PC-3 (cell line): Measurements from ENCODE around the gene CRIM1. TPM values are rescaled to one million over a fixed set of nuclear protein-coding genes. Genes with fewer than 3 reads are reported as not detected.

Experiments
- ATAC-seq: fragments of 200-7000 bp; cut with Tn5 transposase; 2 replicates; pipeline ENCODE4 v1.9.1; 2020; ENCODE audit warnings: mild to moderate bottlenecking, moderate library complexity
- BruUV-seq: library from RNA; stranded (reverse); fragments of 400-500 nt; replicated peaks from 2 replicates; lab custom pipeline; 2021; lab: Mats Ljungman, UMichigan
- CTCF ChIA-PET: fragments of 300-600 bp; sonication (Branson Sonifier 250); formaldehyde crosslinking; loops from one replicate; lab custom pipeline; 2022; ENCODE audit warnings: antibody characterized with exemption; lab: Charles Lee
- POLR2A ChIA-PET: fragments of 300-600 bp; sonication (Branson Sonifier 250); formaldehyde crosslinking; loops from one replicate; lab custom pipeline; 2022; ENCODE audit warnings: antibody characterized with exemption; ENCODE audit not compliant: unreplicated experiment; lab: Charles Lee
- DNase-seq: peaks from one replicate; pipeline ENCODE4 v3.0.0-alpha.2; 2015
- H2AFZ ChIP-seq: fragments of 300-600 bp; sonication (generic); 2 replicates; pipeline ENCODE4 v1.6.0; 2016; ENCODE audit warnings: antibody characterized with exemption, low read length
- H3F3A ChIP-seq: fragments of 300-600 bp; sonication (generic); one replicate; pipeline ENCODE4 v1.6.0; 2017; ENCODE audit warnings: antibody characterized with exemption, low read length, control low read depth, mild to moderate bottlenecking; ENCODE audit not compliant: unreplicated experiment
- H3K27ac ChIP-seq: fragments of 300-600 bp; sonication (generic); 2 replicates; pipeline ENCODE4 v1.5.1; 2016; ENCODE audit warnings: mild to moderate bottlenecking, low read length
- H3K27me3 ChIP-seq: fragments of 300-600 bp; sonication (generic); 2 replicates; pipeline ENCODE4 v1.6.1; 2016; ENCODE audit warnings: low read length, mixed read lengths
- H3K36me3 ChIP-seq: fragments of 300-600 bp; sonication (generic); 2 replicates; pipeline ENCODE4 v1.6.1; 2016; ENCODE audit warnings: low read depth, mixed run types, low read length, mixed read lengths
- H3K4me1 ChIP-seq: fragments of 300-600 bp; sonication (generic); 2 replicates; pipeline ENCODE4 v1.5.1; 2016; ENCODE audit warnings: low read length; ENCODE audit not compliant: insufficient read depth
- H3K4me2 ChIP-seq: fragments of 300-600 bp; sonication (generic); 2 replicates; pipeline ENCODE4 v1.6.0; 2016; ENCODE audit warnings: low read length
- H3K4me3 ChIP-seq: fragments of 300-600 bp; sonication (generic); 2 replicates; pipeline ENCODE4 v1.5.1; 2016; ENCODE audit warnings: mild to moderate bottlenecking, low read length, mixed read lengths
- H3K79me2 ChIP-seq: fragments of 300-600 bp; sonication (generic); 2 replicates; pipeline ENCODE4 v1.6.1; 2017; ENCODE audit warnings: low read length, mixed read lengths
- H3K9ac ChIP-seq: fragments of 300-600 bp; sonication (generic); 2 replicates; pipeline ENCODE4 v1.6.0; 2016; ENCODE audit warnings: mild to moderate bottlenecking, low read length
- H3K9me2 ChIP-seq: fragments of 300-600 bp; sonication (generic); replicated peaks from 2 replicates; pipeline ENCODE4 v1.6.1; 2016; ENCODE audit warnings: mixed run types, low read length, mixed read lengths
- H3K9me3 ChIP-seq: fragments of 300-600 bp; sonication (generic); 2 replicates; pipeline ENCODE4 v1.6.1; 2016; ENCODE audit warnings: low read length, mixed read lengths
- H4K20me1 ChIP-seq: fragments of 300-600 bp; sonication (generic); 2 replicates; pipeline ENCODE4 v1.6.1; 2016; ENCODE audit warnings: low read length, mixed read lengths
- CTCF ChIP-seq: fragments of 300-600 bp; sonication (generic); conservative IDR thresholded peaks from 2 replicates; pipeline ENCODE4 v1.5.1; 2017; ENCODE audit warnings: antibody characterized with exemption, low read depth, mild to moderate bottlenecking, low read length
- EZH2 ChIP-seq: fragments of 300-600 bp; sonication (generic); IDR thresholded peaks from one replicate; pipeline ENCODE4 v1.6.1; 2017; ENCODE audit warnings: antibody characterized with exemption, mild to moderate bottlenecking, low read length; ENCODE audit not compliant: unreplicated experiment
- EZH2phosphoT487 ChIP-seq: fragments of 300-600 bp; sonication (generic); IDR thresholded peaks from 2 replicates; pipeline ENCODE4 v1.6.1; 2018; ENCODE audit warnings: mild to moderate bottlenecking, antibody characterized with exemption, low read length, borderline replicate concordance
- intact Hi-C: fragments of 100-400 bp; cut with micrococcal nuclease; formaldehyde crosslinking; loops from 2 replicates; pipeline ENCODE4 v1.9.0; 2023
- total RNA-seq: library from RNA; depleted of rRNA; stranded (reverse); fragments of >200 nt; gene quantifications from 2 replicates; pipeline ENCODE4 v1.2.3, GENCODE V29; 2014

CRIM1 gene
- total RNA-seq, 1 experiment from 2014 or later, result 70.7 TPM

GRCh38 chr2:36338124-36338826 is 17.3 kb upstream of the CRIM1 start:
- DNase-seq, result peak; percentile 21
- Histone ChIP-seq H4K20me1 (no peaks in the 10 kb centered on the region), H3K4me3 (no peak overlapping the region), H3K9me2 (no peaks in the 10 kb centered on the region), H3K27ac (0 out of 2 replicates have a peak overlapping the region, but pooled peaks have one; percentile 2), H3F3A (no peaks in the 10 kb centered on the region), H2AFZ (0 out of 2 replicates have a peak overlapping the region, but pooled peaks have one; percentile 11), H3K4me2 (peak overlapping the region; percentile 36), H3K9ac (no peak overlapping the region), H3K79me2 (no peaks in the 10 kb centered on the region), H3K9me3 (no peaks in the 10 kb centered on the region), H3K27me3 (no peaks in the 10 kb centered on the region), H3K36me3 (no peaks in the 10 kb centered on the region), H3K4me1 (peaks cover 23% of the 10 kb centered on the region)
- intact Hi-C loops, result no loop called here
- no peak; the same call in 1 of the 2 replicates for ATAC-seq
- no TSS peak for BruUV-seq
- ChIA-PET POLR2A (no interaction called here), CTCF (interaction anchor here (0.6 to 0.7 kb wide), 3 partner anchors 15 to 425 kb away, joined by 3 read pairs; no protein-coding TSS in a partner anchor)
- no peak for TF ChIP-seq EZH2
- no peak for TF ChIP-seq EZH2phosphoT487
- no peak for TF ChIP-seq CTCF

- ChIA-PET CTCF (interaction anchor here (0.6 to 0.7 kb wide), 2 partner anchors 14 to 425 kb away, joined by 3 read pairs; no protein-coding TSS in a partner anchor), POLR2A (no interaction called here)
- peak overlapping the region; percentile 36 for H3K4me2 ChIP-seq
- no peaks in the 10 kb centered on the region for H3F3A ChIP-seq
- 0 out of 2 replicates have a peak overlapping the region, but pooled peaks have one; percentile 2 for H3K27ac ChIP-seq
- intact Hi-C loops, result no loop called here
- peaks cover 23% of the 10 kb centered on the region for H3K4me1 ChIP-seq
- H3K27me3 ChIP-seq, result no peaks in the 10 kb centered on the region
- H3K9me2 ChIP-seq, result no peaks in the 10 kb centered on the region
- TF ChIP-seq EZH2phosphoT487, result no peak
- no peak for TF ChIP-seq EZH2
- no peak for TF ChIP-seq CTCF
- H2AFZ ChIP-seq, result no peak overlapping the region
- H3K4me3 ChIP-seq, result no peak overlapping the region
- H3K36me3 ChIP-seq, result no peaks in the 10 kb centered on the region
- peak; percentile 79 for DNase-seq
- no TSS peak for BruUV-seq
- H4K20me1 ChIP-seq, result no peaks in the 10 kb centered on the region
- no peak overlapping the region for H3K9ac ChIP-seq
- peak; percentile 80 for ATAC-seq
- H3K9me3 ChIP-seq, result no peaks in the 10 kb centered on the region
- no peaks in the 10 kb centered on the region for H3K79me2 ChIP-seq
Observed at GRCh38 chr2:36338827-36339145, 16.8 kb upstream of the CRIM1 start.

GRCh38 chr2:36339607-36340218 is 15.9 kb upstream of the CRIM1 start:
- Histone ChIP-seq H2AFZ (no peak overlapping the region), H3K4me3 (no peak overlapping the region), H3F3A (no peaks in the 10 kb centered on the region), H4K20me1 (no peaks in the 10 kb centered on the region), H3K9ac (no peak overlapping the region), H3K4me1 (peaks cover 23% of the 10 kb centered on the region), H3K27me3 (no peaks in the 10 kb centered on the region), H3K9me3 (no peaks in the 10 kb centered on the region), H3K9me2 (no peaks in the 10 kb centered on the region), H3K4me2 (no peak overlapping the region), H3K36me3 (no peaks in the 10 kb centered on the region), H3K79me2 (no peaks in the 10 kb centered on the region), H3K27ac (no peak overlapping the region)
- ChIA-PET POLR2A (no interaction called here), CTCF (no interaction called here)
- TF ChIP-seq EZH2phosphoT487 (no peak), EZH2 (no peak), CTCF (no peak)
- ATAC-seq (no peak), DNase-seq (no peak)
- no TSS peak for BruUV-seq
- intact Hi-C loops, result no loop called here
